Natural killer cell (primary cell): ENCODE data around the gene RABGAP1L. TPM values are rescaled to one million over a fixed set of nuclear protein-coding genes. Genes with fewer than 3 reads are reported as not detected.
"Not testable (repeated sequence)": the region's sequence is repeated elsewhere in the genome, so short reads cannot be mapped to it uniquely, and the experiment has no call there.

Experiments
- ATAC-seq, 3 donors: fragments of 150-1000 bp in 2 of 3; fragments of 200-7000 bp in 1 of 3; cut with Tn5 transposase; 1 replicate in 1 of 3; 2 replicates in 2 of 3; pipeline ENCODE4 v1.10.0; 2021; ENCODE audit warnings: mild to moderate bottlenecking in 2 of 3, moderate library complexity in 2 of 3
- DNase-seq, 2 donors: peaks; one replicate each; pipeline versions ENCODE4 v3.0.0 to v3.0.0-alpha.2; 2013 to 2021; ENCODE audit warnings: mixed read lengths in 1 of 2
- H3K27ac ChIP-seq: one replicate; pipeline ENCODE4 v1.5.1; 2013; ENCODE audit warnings: mild to moderate bottlenecking, low read length
- H3K27me3 ChIP-seq: one replicate; pipeline ENCODE4 v1.6.1; 2013; ENCODE audit warnings: low read length; ENCODE audit not compliant: control insufficient read depth, insufficient read depth
- H3K36me3 ChIP-seq: one replicate; pipeline ENCODE4 v1.6.1; 2013; ENCODE audit warnings: low read length; ENCODE audit not compliant: control insufficient read depth, insufficient read depth
- H3K4me1 ChIP-seq: one replicate; pipeline ENCODE4 v1.6.1; 2013; ENCODE audit warnings: low read length; ENCODE audit not compliant: control insufficient read depth, insufficient read depth
- H3K4me3 ChIP-seq: one replicate; pipeline ENCODE4 v1.5.1; 2013; ENCODE audit warnings: low read length
- H3K9me3 ChIP-seq: one replicate; pipeline ENCODE4 v1.6.1; 2013; ENCODE audit warnings: low read length; ENCODE audit not compliant: control insufficient read depth, insufficient read depth
- H3K27ac Mint-ChIP-seq, 2 donors: one replicate each; pipeline ENCODE4 v1.8.0; 2022; ENCODE audit warnings: mild to moderate bottlenecking in 2 of 2, mixed read lengths in 2 of 2, moderate library complexity in 1 of 2
- H3K27me3 Mint-ChIP-seq, 2 donors: one replicate each; pipeline ENCODE4 v1.8.0; 2022; ENCODE audit warnings: low read depth in 2 of 2, mixed read lengths in 2 of 2
- H3K36me3 Mint-ChIP-seq: one replicate; pipeline ENCODE4 v1.8.0; 2022; ENCODE audit warnings: mixed read lengths
- H3K4me1 Mint-ChIP-seq, 2 donors: one replicate each; pipeline ENCODE4 v1.8.0; 2022; ENCODE audit warnings: mixed read lengths in 2 of 2
- H3K4me3 Mint-ChIP-seq: one replicate; pipeline ENCODE4 v1.8.0; 2022; ENCODE audit warnings: mild to moderate bottlenecking, moderate library complexity, mixed read lengths
- H3K9me3 Mint-ChIP-seq, 2 donors: one replicate each; pipeline ENCODE4 v1.8.0; 2022; ENCODE audit warnings: mixed read lengths in 2 of 2
- WGBS: methylation state at CpG from one replicate; pipeline ENCODE4 v1.1.7; 2013; ENCODE audit warnings: missing lambda C conversion rate; ENCODE audit not compliant: insufficient coverage; 5-methylcytosine and 5-hydroxymethylcytosine counted together
- intact Hi-C: fragments of 100-400 bp; cut with micrococcal nuclease; formaldehyde crosslinking; loops from one replicate; pipeline ENCODE4 v1.14.2; 2022
- total RNA-seq, 4 donors: library from RNA; stranded (reverse); fragments of 120-200 nt in 1 of 4; gene quantifications; one replicate each; pipeline versions ENCODE4 v1.2.3 to v1.2.4, GENCODE V29; 2013 to 2022
- TF ChIP-seq, protein P1 (sequence below): fragments of 200-600 bp; IDR thresholded peaks from one replicate; pipeline ENCODE4 v1.8.0; 2022; ENCODE audit warnings: antibody characterized with exemption

RABGAP1L gene
- total RNA-seq, 3 donors from 2014 or later (not counting 1 experiment from before 2014, with no cell fraction given): 145 to 168 (median 153) TPM

DNA sequence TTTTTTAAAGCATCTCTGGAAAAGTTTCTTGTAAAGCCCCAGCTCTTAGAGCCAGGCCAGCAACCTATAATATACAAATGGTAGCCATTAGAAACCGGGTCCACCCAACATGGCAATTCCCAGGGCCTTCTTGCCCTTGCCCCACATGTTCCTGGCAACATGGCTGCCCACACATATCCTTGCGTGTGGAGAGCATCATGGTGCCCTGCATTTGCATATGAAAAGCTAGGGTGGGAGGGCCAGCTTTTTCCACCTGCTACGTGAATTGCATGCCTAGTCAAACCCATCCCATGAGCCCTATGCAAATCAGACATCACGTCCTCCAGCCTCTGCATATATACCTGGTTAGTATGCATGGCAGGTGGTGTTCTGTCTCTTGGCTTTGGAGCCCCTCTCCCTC is 88.2 kb downstream of the RABGAP1L start:
- intact Hi-C loops: no loop called here

DNA sequence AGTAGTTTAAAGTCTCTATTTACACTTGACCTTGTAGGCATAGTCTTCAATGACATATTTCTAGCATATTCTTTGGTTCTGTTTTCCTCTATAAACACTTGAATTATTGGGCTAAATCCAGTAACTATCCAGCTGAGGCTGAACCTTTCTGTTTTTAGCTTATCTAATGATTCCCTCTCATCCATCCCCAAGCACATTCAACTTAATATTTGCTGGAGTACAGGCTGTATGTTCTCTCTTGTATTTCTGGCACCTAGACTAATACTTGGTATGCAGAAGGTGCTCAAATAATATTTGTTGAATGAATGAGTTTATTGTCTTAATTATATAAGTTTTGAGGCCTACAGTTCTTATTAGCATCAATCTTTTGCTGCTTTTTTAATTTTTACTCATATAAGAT is 88.7 kb downstream of the RABGAP1L start:
- DNase-seq (no peak), ATAC-seq (no peak)
- intact Hi-C loops: no loop called here
- no peaks in the 10 kb centered on the region for H3K9me3 Mint-ChIP-seq
- H3K27me3 ChIP-seq: no peaks in the 10 kb centered on the region
- peaks cover 2 to 7% of the 10 kb centered on the region in 2 donors for H3K4me1 Mint-ChIP-seq
- peak overlapping the region in 1 of 2 donors; percentile 22 for H3K27ac Mint-ChIP-seq
- no peaks in the 10 kb centered on the region for H3K4me1 ChIP-seq
- no peaks in the 10 kb centered on the region for H3K27me3 Mint-ChIP-seq
- no peak overlapping the region for H3K4me3 Mint-ChIP-seq
- peaks cover 35% of the 10 kb centered on the region for H3K36me3 ChIP-seq
- H3K27ac ChIP-seq: no peak overlapping the region
- H3K36me3 Mint-ChIP-seq: peaks cover 3% of the 10 kb centered on the region
- H3K4me3 ChIP-seq: no peak overlapping the region
- TF ChIP-seq, protein P1, sequence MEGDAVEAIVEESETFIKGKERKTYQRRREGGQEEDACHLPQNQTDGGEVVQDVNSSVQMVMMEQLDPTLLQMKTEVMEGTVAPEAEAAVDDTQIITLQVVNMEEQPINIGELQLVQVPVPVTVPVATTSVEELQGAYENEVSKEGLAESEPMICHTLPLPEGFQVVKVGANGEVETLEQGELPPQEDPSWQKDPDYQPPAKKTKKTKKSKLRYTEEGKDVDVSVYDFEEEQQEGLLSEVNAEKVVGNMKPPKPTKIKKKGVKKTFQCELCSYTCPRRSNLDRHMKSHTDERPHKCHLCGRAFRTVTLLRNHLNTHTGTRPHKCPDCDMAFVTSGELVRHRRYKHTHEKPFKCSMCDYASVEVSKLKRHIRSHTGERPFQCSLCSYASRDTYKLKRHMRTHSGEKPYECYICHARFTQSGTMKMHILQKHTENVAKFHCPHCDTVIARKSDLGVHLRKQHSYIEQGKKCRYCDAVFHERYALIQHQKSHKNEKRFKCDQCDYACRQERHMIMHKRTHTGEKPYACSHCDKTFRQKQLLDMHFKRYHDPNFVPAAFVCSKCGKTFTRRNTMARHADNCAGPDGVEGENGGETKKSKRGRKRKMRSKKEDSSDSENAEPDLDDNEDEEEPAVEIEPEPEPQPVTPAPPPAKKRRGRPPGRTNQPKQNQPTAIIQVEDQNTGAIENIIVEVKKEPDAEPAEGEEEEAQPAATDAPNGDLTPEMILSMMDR: no peak
- H3K9me3 ChIP-seq: no peaks in the 10 kb centered on the region

More for the DNA sequence above, 88.2 kb downstream of the RABGAP1L start:
- DNase-seq (no peak), ATAC-seq (no peak)
- no peaks in the 10 kb centered on the region for H3K9me3 Mint-ChIP-seq
- TF ChIP-seq, protein P1: no peak
- WGBS: 98% methylated on average over 4 of the region's 4 CpGs
- no peak overlapping the region for H3K4me3 Mint-ChIP-seq
- H3K36me3 Mint-ChIP-seq: peaks cover 8% of the 10 kb centered on the region
- Histone ChIP-seq H3K4me3 (no peak overlapping the region), H3K27ac (no peak overlapping the region), H3K9me3 (no peaks in the 10 kb centered on the region), H3K36me3 (peaks cover 33% of the 10 kb centered on the region), H3K4me1 (no peaks in the 10 kb centered on the region), H3K27me3 (no peaks in the 10 kb centered on the region)
- no peak overlapping the region for H3K27ac Mint-ChIP-seq
- no peaks in the 10 kb centered on the region for H3K27me3 Mint-ChIP-seq
- peaks cover 8 to 13% of the 10 kb centered on the region in 2 donors for H3K4me1 Mint-ChIP-seq

DNA sequence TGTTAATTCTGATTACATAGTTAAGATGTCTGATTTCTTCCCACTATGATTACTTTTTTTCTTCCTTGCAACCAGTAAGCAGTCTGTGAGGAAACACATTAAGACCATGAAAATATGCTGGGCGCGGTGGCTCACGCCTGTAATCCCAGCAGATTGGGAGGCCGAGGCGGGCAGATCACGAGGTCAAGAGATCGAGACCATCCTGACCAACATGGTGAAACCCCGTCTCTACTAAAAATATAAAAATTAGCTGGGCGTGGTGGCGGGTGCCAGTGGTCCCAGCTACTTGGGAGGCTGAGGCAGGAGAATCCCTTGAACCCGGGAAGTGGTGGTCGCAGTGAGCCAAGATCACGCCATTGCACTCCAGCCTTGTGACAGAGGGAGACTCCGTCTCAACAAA is 97.1 kb downstream of the RABGAP1L start:
- DNase-seq, H3K9me3 ChIP-seq, H3K36me3 Mint-ChIP-seq, H3K9me3 Mint-ChIP-seq, H3K4me3 ChIP-seq, H3K4me3 Mint-ChIP-seq, H3K4me1 Mint-ChIP-seq, H3K27me3 ChIP-seq, H3K27ac ChIP-seq, H3K4me1 ChIP-seq, H3K27me3 Mint-ChIP-seq, H3K27ac Mint-ChIP-seq, ATAC-seq: not testable (repeated sequence)
- intact Hi-C loops: loop anchor here (5.0 kb wide), 1 partner anchor 871 kb away; no protein-coding TSS in a partner anchor
- 98% methylated on average over 14 of the region's 14 CpGs for WGBS
- H3K36me3 ChIP-seq: peaks cover 16% of the 10 kb centered on the region

DNA sequence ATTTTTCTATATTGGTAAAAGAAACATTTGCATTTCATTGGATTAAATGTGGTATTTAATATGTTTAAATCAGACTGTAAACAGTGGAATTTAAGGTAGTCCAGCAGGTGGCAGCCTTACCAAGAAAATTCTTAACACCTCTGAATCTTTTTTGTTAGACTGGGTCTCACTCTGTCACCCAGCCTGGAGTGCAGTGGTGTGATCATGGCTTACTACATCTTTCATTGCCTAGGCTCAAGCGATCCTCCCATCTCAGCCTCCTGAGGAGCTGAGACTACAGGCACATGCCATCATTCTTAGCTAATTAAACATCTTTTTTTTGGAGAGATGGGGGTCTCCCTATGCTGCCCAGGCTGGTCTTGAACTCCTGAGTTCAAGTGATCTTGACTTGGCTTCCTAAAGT is 98.8 kb downstream of the RABGAP1L start:
- peak; percentile 68 to 81 (median 70) for ATAC-seq
- intact Hi-C loops: loop anchor here (1.0 to 5.0 kb wide), 2 partner anchors 486 to 869 kb away; no protein-coding TSS in a partner anchor
- TF ChIP-seq, protein P1: peak; percentile 63

More for the DNA sequence above, 98.8 kb downstream of the RABGAP1L start:
- Mint-ChIP-seq H3K4me3 (no peak overlapping the region), H3K36me3 (no peaks in the 10 kb centered on the region), H3K4me1 (peaks cover 0 to 4% of the 10 kb centered on the region in 2 donors), H3K27ac (no peak overlapping the region), H3K27me3 (no peaks in the 10 kb centered on the region), H3K9me3 (no peaks in the 10 kb centered on the region)
- H3K4me3 ChIP-seq: no peak overlapping the region
- peaks cover 3% of the 10 kb centered on the region for H3K36me3 ChIP-seq
- peak in 1 of 2 donors; percentile 62 for DNase-seq
- WGBS: 92% methylated on average over 1 of the region's 1 CpG
- no peak overlapping the region for H3K27ac ChIP-seq
- H3K27me3 ChIP-seq: no peaks in the 10 kb centered on the region
- no peaks in the 10 kb centered on the region for H3K9me3 ChIP-seq
- H3K4me1 ChIP-seq: no peaks in the 10 kb centered on the region
